ENCODE data around the gene SF3B4. TPM values are rescaled to one million over a fixed set of nuclear protein-coding genes. Genes with fewer than 3 reads are reported as not detected.
"Not testable (repeated sequence)": the region's sequence is repeated elsewhere in the genome, so short reads cannot be mapped to it uniquely, and the experiment has no call there.

SF3B4 gene
- total and polyA plus RNA-seq, 4 donors, result 19.6 to 48.1 (median 37.7) TPM

DNA sequence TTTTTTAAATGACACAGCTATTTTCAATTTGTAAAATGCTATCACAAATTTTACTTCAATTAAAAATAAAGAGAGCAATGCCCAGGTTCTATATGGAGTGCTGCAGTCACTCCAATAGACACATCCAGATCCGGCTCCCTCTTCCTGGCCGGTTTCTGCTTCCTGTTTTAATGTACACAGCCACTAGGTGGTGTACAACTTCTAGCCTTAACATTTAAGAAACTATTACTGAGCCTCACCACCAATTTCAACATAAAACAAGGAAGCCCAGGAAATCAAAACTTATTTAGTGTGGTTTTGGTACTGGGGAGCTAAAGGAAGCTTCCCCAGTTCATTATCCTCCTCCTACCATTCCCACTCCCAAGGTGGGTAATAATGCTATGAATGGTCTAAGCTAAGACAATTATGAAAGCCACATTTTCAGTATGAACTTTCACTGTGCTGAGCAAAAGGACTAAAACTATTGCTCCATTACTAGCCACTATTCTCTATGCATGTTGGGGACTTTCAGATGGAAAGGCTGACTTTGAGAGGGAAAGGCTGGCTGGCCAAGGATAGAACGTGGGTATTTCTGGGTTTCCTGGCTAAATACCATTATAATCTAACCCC, 34.5 kb upstream of the SF3B4 start:
- TF ChIP-seq, protein P1, sequence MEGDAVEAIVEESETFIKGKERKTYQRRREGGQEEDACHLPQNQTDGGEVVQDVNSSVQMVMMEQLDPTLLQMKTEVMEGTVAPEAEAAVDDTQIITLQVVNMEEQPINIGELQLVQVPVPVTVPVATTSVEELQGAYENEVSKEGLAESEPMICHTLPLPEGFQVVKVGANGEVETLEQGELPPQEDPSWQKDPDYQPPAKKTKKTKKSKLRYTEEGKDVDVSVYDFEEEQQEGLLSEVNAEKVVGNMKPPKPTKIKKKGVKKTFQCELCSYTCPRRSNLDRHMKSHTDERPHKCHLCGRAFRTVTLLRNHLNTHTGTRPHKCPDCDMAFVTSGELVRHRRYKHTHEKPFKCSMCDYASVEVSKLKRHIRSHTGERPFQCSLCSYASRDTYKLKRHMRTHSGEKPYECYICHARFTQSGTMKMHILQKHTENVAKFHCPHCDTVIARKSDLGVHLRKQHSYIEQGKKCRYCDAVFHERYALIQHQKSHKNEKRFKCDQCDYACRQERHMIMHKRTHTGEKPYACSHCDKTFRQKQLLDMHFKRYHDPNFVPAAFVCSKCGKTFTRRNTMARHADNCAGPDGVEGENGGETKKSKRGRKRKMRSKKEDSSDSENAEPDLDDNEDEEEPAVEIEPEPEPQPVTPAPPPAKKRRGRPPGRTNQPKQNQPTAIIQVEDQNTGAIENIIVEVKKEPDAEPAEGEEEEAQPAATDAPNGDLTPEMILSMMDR (IDR thresholded peaks at IDR 0.05; ENCODE audit: control extremely low read depth, extremely low read depth), result peak; percentile 62
- Histone ChIP-seq H3K36me3 (ENCODE audit: control insufficient read depth in 4 of 4, insufficient read depth in 4 of 4, low read length in 4 of 4) (peaks cover 18 to 51% (median 22%) of the 10 kb centered on the region in 4 donors), H3K9me3 (ENCODE audit: control insufficient read depth in 4 of 4, insufficient read depth in 3 of 4, low read length in 3 of 4) (peaks cover 0 to 9% (median 0%) of the 10 kb centered on the region in 4 donors), H3K9ac (ENCODE audit: insufficient read depth in 1 of 2, low read length in 2 of 2) (no peak overlapping the region), H3K4me1 (ENCODE audit: control insufficient read depth in 5 of 5, insufficient read depth in 5 of 5, low read length in 5 of 5) (peaks cover 0 to 6% (median 0%) of the 10 kb centered on the region in 5 donors), H3K27ac (ENCODE audit: low read depth in 1 of 2, low read length in 1 of 2) (peak overlapping the region in 1 of 2 donors; percentile 9), H3K27me3 (ENCODE audit: control insufficient read depth in 3 of 3, insufficient read depth in 3 of 3, low read length in 2 of 3) (no peaks in the 10 kb centered on the region), H3K4me3 (no peak overlapping the region)
- 19 to 23% methylated on average over 3 of the region's 3 CpGs for WGBS, 2 donors
- peak; percentile 87 for ATAC-seq (ENCODE audit: insufficient read depth, low FRiP score)
- peak; percentile 63 to 91 (median 83) for DNase-seq

DNA sequence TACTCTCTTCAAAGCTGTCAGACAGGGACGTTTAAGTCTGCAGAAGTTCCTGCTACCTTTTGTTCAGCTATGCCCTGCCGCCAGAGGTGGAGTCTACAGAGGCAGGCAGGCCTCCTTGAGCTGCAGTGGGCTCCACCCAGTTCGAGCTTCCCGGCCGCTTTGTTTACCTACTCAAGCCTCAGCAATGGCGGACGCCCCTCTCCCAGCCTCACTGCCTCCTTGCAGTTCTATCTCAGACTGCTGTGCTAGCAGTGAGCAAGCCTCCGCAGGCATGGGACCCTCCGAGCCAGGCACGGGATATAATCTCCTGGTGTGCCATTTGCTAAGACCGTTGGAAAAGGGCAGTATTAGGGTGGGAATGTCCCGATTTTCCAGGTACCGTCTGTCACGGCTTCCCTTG, 29.9 kb upstream of the SF3B4 start:
- WGBS, 2 donors, result 97 to 99% methylated on average over 14 of the region's 14 CpGs
- not testable (repeated sequence) for H3K9me3 ChIP-seq (ENCODE audit: control insufficient read depth in 4 of 4, insufficient read depth in 3 of 4, low read length in 3 of 4); H3K27ac ChIP-seq (ENCODE audit: low read depth in 1 of 2, low read length in 1 of 2); H3K27me3 ChIP-seq (ENCODE audit: control insufficient read depth in 3 of 3, insufficient read depth in 3 of 3, low read length in 2 of 3); H3K9ac ChIP-seq (ENCODE audit: insufficient read depth in 1 of 2, low read length in 2 of 2); DNase-seq; H3K4me3 ChIP-seq; H3K4me1 ChIP-seq (ENCODE audit: control insufficient read depth in 5 of 5, insufficient read depth in 5 of 5, low read length in 5 of 5); ATAC-seq (ENCODE audit: insufficient read depth, low FRiP score)
- H3K36me3 ChIP-seq (ENCODE audit: control insufficient read depth in 4 of 4, insufficient read depth in 4 of 4, low read length in 4 of 4), result peaks cover 3 to 33% (median 14%) of the 10 kb centered on the region in 4 donors

DNA sequence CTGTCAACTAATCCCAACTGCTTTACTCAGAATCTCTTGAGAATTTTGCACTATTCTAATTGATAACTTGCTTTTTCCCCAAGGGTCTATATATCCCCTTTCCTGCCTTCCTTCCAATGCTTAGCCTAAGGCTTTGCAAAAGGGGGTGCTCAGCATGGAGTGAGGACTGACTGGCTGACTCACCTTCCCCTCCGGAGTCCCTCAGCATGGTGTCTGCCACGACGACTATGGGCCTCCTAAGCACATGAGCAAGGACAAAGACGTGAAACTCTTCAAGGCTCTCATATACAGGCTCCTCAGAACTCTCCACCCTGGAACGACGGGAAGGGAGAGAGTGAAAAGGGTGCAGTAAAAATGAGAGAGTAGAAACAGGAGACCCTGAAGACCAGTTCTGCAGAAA, 22.3 kb upstream of the SF3B4 start:
- peaks cover 12 to 29% (median 16%) of the 10 kb centered on the region in 4 donors for H3K36me3 ChIP-seq (ENCODE audit: control insufficient read depth in 4 of 4, insufficient read depth in 4 of 4, low read length in 4 of 4)
- TF ChIP-seq, protein P1 (IDR thresholded peaks at IDR 0.05; ENCODE audit: control extremely low read depth, extremely low read depth), result no peak
- H3K4me3 ChIP-seq, result no peak overlapping the region
- no peaks in the 10 kb centered on the region for H3K4me1 ChIP-seq (ENCODE audit: control insufficient read depth in 5 of 5, insufficient read depth in 5 of 5, low read length in 5 of 5)
- ATAC-seq (ENCODE audit: insufficient read depth, low FRiP score), result no peak
- no peak overlapping the region for H3K27ac ChIP-seq (ENCODE audit: low read depth in 1 of 2, low read length in 1 of 2)
- no peaks in the 10 kb centered on the region for H3K9me3 ChIP-seq (ENCODE audit: control insufficient read depth in 4 of 4, insufficient read depth in 3 of 4, low read length in 3 of 4)
- H3K27me3 ChIP-seq (ENCODE audit: control insufficient read depth in 3 of 3, insufficient read depth in 3 of 3, low read length in 2 of 3), result no peaks in the 10 kb centered on the region
- DNase-seq, result no peak
- WGBS, 2 donors, result 81 to 87% methylated on average over 6 of the region's 6 CpGs
- no peak overlapping the region for H3K9ac ChIP-seq (ENCODE audit: insufficient read depth in 1 of 2, low read length in 2 of 2)

DNA sequence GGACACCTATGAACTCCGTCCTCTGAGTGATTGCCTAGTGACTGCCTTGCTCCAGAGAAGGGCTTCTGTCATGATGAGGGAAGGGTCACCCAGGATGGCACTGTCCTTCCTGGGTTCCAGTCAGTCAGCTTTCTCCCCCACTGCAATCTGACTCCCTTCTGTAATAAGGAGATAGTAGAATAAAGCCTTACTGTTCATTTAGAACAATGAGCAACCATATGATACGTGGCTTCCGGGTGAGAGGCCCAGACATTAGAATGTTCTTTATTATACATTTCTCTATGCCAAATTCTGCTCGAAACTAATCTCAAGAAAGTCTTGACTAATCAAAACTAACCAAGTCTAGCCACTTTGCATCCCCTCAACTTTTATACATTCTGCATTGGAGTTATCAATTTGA, 17.6 kb upstream of the SF3B4 start:
- DNase-seq, result no peak
- no peak overlapping the region for H3K4me3 ChIP-seq
- no peak overlapping the region for H3K27ac ChIP-seq (ENCODE audit: low read depth in 1 of 2, low read length in 1 of 2)
- no peak overlapping the region for H3K9ac ChIP-seq (ENCODE audit: insufficient read depth in 1 of 2, low read length in 2 of 2)
- H3K27me3 ChIP-seq (ENCODE audit: control insufficient read depth in 3 of 3, insufficient read depth in 3 of 3, low read length in 2 of 3), result no peaks in the 10 kb centered on the region
- H3K4me1 ChIP-seq (ENCODE audit: control insufficient read depth in 5 of 5, insufficient read depth in 5 of 5, low read length in 5 of 5), result peaks cover 0 to 5% (median 5%) of the 10 kb centered on the region in 5 donors
- TF ChIP-seq, protein P1 (IDR thresholded peaks at IDR 0.05; ENCODE audit: control extremely low read depth, extremely low read depth), result no peak
- no peaks in the 10 kb centered on the region for H3K9me3 ChIP-seq (ENCODE audit: control insufficient read depth in 4 of 4, insufficient read depth in 3 of 4, low read length in 3 of 4)
- peaks cover 19 to 30% (median 21%) of the 10 kb centered on the region in 4 donors for H3K36me3 ChIP-seq (ENCODE audit: control insufficient read depth in 4 of 4, insufficient read depth in 4 of 4, low read length in 4 of 4)
- no peak for ATAC-seq (ENCODE audit: insufficient read depth, low FRiP score)
- WGBS, 2 donors, result 97% methylated on average over 4 of the region's 4 CpGs
